Measurements from ENCODE around the gene ASTN2.

DNA sequence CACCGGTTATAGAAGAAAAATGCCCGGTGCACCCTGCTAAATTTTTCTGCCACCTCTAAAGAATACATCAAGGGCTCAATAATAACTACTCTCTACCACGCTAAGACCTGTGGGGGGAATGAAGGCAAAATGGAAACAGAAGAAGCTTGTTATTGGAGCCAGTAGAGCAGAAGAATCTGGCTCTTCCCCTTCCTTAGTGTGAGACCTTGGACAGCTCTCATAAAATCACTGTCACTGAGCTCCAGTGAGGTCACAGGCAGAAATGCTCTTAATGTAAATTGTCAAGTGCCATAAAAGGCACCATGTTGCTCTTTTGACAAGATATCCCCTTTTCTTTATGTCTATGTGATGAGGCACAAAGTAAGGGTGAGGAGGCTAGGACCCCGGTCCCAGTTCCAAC, 74.4 kb downstream of the ASTN2 start:
- TF ChIP-seq, protein P1, sequence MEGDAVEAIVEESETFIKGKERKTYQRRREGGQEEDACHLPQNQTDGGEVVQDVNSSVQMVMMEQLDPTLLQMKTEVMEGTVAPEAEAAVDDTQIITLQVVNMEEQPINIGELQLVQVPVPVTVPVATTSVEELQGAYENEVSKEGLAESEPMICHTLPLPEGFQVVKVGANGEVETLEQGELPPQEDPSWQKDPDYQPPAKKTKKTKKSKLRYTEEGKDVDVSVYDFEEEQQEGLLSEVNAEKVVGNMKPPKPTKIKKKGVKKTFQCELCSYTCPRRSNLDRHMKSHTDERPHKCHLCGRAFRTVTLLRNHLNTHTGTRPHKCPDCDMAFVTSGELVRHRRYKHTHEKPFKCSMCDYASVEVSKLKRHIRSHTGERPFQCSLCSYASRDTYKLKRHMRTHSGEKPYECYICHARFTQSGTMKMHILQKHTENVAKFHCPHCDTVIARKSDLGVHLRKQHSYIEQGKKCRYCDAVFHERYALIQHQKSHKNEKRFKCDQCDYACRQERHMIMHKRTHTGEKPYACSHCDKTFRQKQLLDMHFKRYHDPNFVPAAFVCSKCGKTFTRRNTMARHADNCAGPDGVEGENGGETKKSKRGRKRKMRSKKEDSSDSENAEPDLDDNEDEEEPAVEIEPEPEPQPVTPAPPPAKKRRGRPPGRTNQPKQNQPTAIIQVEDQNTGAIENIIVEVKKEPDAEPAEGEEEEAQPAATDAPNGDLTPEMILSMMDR (IDR thresholded peaks at IDR 0.05; ENCODE audit: low read depth, low read length, poor library complexity, severe bottlenecking): no peak
- TF ChIP-seq EZH2phosphoT487 (IDR thresholded peaks at IDR 0.05; ENCODE audit: borderline replicate concordance, low read length): no peak

All from DOHH2 (cell line).